GM23338 (cell line): Measurements from ENCODE around the gene NUDT13.

Experiments
- CREB1 ChIP-seq: fragments of 250-450 bp; sonication (Bioruptor Pico); IDR thresholded peaks from 2 replicates; pipeline ENCODE4 v1.5.0; 2020; ENCODE audit warnings: low read depth, mild to moderate bottlenecking, moderate library complexity
- EZH2 ChIP-seq: fragments of 200-600 bp; sonication (generic); IDR thresholded peaks from one replicate; pipeline ENCODE4 v1.8.0; 2017; ENCODE audit warnings: antibody characterized with exemption, mild to moderate bottlenecking, low read depth; ENCODE audit not compliant: unreplicated experiment
- EZH2phosphoT487 ChIP-seq: fragments of 200-600 bp; sonication (generic); IDR thresholded peaks from one replicate; pipeline ENCODE4 v1.8.1; 2018; ENCODE audit warnings: antibody characterized with exemption; ENCODE audit not compliant: unreplicated experiment
- JUNB ChIP-seq: IDR thresholded peaks from one replicate; pipeline ENCODE4 v1.6.1; 2016; ENCODE audit warnings: antibody characterized with exemption; ENCODE audit not compliant: unreplicated experiment
- NANOG ChIP-seq: IDR thresholded peaks from 2 replicates; pipeline ENCODE4 v1.6.1; 2016; ENCODE audit warnings: antibody characterized with exemption, borderline replicate concordance
- POLR2AphosphoS5 ChIP-seq: IDR thresholded peaks from 2 replicates; pipeline ENCODE4 v1.6.1; 2016; ENCODE audit warnings: antibody characterized with exemption, low read depth
- STAT1 ChIP-seq: IDR thresholded peaks from one replicate; pipeline ENCODE4 v1.6.1; 2016; ENCODE audit warnings: antibody characterized with exemption; ENCODE audit not compliant: unreplicated experiment
- ZNF114 ChIP-seq: fragments of 250-450 bp; sonication (Bioruptor Pico); IDR thresholded peaks from 2 replicates; pipeline ENCODE4 v1.5.0; 2020; ENCODE audit warnings: mild to moderate bottlenecking, moderate library complexity
- TF ChIP-seq, protein P1 (sequence below), 2 experiments: fragments of 200-600 bp in 1 of 2; sonication (generic) in 1 of 2; conservative IDR thresholded peaks; 2 replicates each; pipeline versions ENCODE4 v1.5.1 to v1.6.1; 2016 to 2017; ENCODE audit warnings: antibody characterized with exemption in 2 of 2, low read depth in 2 of 2, mild to moderate bottlenecking in 2 of 2, moderate library complexity in 1 of 2
- TF ChIP-seq, protein P2 (sequence below): IDR thresholded peaks from one replicate; pipeline ENCODE4 v1.6.1; 2018; ENCODE audit warnings: antibody characterized with exemption; ENCODE audit not compliant: unreplicated experiment
- TF ChIP-seq, protein P3 (sequence below): IDR thresholded peaks from 2 replicates; pipeline ENCODE4 v1.6.1; 2016; ENCODE audit warnings: antibody characterized with exemption
- TF ChIP-seq, protein P4 (sequence below): fragments of 250-450 bp; sonication (Bioruptor Pico); IDR thresholded peaks from 2 replicates; pipeline ENCODE4 v1.5.0; 2020; ENCODE audit warnings: mild to moderate bottlenecking, moderate library complexity

DNA sequence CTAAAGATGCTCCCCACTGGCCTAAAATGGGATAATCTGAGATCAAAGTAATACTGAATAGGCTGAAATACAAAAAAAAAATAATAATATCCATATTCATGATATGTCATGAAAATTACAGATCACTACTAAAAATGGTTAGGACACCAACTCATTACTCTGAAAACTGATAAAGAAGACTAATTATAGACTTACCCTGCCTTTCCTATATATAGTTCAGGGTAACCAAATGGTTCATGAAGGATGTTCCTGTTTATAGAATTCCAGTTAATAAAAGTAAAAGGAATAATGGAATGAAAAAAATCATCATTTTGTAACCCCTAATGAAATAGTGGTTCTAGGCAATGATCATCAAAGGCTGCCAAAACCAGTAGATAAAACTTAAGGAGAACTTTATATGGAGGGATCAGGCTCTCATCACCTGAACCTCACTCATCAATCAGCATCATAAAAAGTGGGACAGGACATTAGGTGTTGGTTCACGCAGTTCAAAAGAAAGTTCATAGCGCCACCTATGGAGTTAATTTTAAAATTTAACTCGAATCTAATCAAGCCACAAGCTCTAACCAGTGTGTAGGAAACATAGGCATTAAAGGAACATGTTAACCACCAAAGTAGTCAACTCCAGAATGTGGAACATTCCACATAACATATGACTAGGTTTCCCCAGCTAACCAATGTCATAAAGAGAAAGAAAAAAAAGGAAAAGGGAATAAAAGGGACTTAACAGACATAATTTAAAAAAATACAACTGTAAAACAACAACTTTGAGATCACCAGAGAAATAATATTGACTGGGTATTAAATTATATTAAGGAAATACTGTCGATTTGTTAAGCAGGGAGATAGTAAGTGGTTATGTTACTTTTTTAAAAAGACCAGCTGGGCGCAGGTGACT is 49.3 kb upstream of the NUDT13 start:
- TF ChIP-seq POLR2AphosphoS5: no peak
- no peak for TF ChIP-seq CREB1 (CRISPR knock-in tag)
- TF ChIP-seq, protein P1, sequence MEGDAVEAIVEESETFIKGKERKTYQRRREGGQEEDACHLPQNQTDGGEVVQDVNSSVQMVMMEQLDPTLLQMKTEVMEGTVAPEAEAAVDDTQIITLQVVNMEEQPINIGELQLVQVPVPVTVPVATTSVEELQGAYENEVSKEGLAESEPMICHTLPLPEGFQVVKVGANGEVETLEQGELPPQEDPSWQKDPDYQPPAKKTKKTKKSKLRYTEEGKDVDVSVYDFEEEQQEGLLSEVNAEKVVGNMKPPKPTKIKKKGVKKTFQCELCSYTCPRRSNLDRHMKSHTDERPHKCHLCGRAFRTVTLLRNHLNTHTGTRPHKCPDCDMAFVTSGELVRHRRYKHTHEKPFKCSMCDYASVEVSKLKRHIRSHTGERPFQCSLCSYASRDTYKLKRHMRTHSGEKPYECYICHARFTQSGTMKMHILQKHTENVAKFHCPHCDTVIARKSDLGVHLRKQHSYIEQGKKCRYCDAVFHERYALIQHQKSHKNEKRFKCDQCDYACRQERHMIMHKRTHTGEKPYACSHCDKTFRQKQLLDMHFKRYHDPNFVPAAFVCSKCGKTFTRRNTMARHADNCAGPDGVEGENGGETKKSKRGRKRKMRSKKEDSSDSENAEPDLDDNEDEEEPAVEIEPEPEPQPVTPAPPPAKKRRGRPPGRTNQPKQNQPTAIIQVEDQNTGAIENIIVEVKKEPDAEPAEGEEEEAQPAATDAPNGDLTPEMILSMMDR (conservative IDR thresholded peaks at IDR 0.05; ENCODE audit: low read depth in 2 of 2): peak; percentile 71 to 75
- TF ChIP-seq, protein P2, sequence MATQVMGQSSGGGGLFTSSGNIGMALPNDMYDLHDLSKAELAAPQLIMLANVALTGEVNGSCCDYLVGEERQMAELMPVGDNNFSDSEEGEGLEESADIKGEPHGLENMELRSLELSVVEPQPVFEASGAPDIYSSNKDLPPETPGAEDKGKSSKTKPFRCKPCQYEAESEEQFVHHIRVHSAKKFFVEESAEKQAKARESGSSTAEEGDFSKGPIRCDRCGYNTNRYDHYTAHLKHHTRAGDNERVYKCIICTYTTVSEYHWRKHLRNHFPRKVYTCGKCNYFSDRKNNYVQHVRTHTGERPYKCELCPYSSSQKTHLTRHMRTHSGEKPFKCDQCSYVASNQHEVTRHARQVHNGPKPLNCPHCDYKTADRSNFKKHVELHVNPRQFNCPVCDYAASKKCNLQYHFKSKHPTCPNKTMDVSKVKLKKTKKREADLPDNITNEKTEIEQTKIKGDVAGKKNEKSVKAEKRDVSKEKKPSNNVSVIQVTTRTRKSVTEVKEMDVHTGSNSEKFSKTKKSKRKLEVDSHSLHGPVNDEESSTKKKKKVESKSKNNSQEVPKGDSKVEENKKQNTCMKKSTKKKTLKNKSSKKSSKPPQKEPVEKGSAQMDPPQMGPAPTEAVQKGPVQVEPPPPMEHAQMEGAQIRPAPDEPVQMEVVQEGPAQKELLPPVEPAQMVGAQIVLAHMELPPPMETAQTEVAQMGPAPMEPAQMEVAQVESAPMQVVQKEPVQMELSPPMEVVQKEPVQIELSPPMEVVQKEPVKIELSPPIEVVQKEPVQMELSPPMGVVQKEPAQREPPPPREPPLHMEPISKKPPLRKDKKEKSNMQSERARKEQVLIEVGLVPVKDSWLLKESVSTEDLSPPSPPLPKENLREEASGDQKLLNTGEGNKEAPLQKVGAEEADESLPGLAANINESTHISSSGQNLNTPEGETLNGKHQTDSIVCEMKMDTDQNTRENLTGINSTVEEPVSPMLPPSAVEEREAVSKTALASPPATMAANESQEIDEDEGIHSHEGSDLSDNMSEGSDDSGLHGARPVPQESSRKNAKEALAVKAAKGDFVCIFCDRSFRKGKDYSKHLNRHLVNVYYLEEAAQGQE: no peak
- TF ChIP-seq, protein P3, sequence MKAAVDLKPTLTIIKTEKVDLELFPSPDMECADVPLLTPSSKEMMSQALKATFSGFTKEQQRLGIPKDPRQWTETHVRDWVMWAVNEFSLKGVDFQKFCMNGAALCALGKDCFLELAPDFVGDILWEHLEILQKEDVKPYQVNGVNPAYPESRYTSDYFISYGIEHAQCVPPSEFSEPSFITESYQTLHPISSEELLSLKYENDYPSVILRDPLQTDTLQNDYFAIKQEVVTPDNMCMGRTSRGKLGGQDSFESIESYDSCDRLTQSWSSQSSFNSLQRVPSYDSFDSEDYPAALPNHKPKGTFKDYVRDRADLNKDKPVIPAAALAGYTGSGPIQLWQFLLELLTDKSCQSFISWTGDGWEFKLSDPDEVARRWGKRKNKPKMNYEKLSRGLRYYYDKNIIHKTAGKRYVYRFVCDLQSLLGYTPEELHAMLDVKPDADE: no peak
- no peak for TF ChIP-seq EZH2
- TF ChIP-seq EZH2phosphoT487: no peak
- no peak for TF ChIP-seq ZNF114
- no peak for TF ChIP-seq JUNB
- no peak for TF ChIP-seq STAT1
- TF ChIP-seq, protein P4, sequence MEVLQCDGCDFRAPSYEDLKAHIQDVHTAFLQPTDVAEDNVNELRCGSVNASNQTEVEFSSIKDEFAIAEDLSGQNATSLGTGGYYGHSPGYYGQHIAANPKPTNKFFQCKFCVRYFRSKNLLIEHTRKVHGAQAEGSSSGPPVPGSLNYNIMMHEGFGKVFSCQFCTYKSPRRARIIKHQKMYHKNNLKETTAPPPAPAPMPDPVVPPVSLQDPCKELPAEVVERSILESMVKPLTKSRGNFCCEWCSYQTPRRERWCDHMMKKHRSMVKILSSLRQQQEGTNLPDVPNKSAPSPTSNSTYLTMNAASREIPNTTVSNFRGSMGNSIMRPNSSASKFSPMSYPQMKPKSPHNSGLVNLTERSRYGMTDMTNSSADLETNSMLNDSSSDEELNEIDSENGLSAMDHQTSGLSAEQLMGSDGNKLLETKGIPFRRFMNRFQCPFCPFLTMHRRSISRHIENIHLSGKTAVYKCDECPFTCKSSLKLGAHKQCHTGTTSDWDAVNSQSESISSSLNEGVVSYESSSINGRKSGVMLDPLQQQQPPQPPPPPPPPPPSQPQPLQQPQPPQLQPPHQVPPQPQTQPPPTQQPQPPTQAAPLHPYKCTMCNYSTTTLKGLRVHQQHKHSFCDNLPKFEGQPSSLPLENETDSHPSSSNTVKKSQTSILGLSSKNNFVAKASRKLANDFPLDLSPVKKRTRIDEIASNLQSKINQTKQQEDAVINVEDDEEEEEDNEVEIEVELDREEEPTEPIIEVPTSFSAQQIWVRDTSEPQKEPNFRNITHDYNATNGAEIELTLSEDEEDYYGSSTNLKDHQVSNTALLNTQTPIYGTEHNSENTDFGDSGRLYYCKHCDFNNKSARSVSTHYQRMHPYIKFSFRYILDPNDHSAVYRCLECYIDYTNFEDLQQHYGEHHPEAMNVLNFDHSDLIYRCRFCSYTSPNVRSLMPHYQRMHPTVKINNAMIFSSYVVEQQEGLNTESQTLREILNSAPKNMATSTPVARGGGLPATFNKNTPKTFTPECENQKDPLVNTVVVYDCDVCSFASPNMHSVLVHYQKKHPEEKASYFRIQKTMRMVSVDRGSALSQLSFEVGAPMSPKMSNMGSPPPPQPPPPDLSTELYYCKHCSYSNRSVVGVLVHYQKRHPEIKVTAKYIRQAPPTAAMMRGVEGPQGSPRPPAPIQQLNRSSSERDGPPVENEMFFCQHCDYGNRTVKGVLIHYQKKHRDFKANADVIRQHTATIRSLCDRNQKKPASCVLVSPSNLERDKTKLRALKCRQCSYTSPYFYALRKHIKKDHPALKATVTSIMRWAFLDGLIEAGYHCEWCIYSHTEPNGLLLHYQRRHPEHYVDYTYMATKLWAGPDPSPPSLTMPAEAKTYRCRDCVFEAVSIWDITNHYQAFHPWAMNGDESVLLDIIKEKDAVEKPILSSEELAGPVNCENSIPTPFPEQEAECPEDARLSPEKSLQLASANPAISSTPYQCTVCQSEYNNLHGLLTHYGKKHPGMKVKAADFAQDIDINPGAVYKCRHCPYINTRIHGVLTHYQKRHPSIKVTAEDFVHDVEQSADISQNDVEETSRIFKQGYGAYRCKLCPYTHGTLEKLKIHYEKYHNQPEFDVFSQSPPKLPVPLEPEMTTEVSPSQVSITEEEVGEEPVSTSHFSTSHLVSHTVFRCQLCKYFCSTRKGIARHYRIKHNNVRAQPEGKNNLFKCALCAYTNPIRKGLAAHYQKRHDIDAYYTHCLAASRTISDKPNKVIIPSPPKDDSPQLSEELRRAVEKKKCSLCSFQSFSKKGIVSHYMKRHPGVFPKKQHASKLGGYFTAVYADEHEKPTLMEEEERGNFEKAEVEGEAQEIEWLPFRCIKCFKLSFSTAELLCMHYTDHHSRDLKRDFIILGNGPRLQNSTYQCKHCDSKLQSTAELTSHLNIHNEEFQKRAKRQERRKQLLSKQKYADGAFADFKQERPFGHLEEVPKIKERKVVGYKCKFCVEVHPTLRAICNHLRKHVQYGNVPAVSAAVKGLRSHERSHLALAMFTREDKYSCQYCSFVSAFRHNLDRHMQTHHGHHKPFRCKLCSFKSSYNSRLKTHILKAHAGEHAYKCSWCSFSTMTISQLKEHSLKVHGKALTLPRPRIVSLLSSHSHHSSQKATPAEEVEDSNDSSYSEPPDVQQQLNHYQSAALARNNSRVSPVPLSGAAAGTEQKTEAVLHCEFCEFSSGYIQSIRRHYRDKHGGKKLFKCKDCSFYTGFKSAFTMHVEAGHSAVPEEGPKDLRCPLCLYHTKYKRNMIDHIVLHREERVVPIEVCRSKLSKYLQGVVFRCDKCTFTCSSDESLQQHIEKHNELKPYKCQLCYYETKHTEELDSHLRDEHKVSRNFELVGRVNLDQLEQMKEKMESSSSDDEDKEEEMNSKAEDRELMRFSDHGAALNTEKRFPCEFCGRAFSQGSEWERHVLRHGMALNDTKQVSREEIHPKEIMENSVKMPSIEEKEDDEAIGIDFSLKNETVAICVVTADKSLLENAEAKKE (CRISPR knock-in tag): no peak
- TF ChIP-seq NANOG: no peak
